Ascending aorta (tissue), 2 donors: Measurements from ENCODE around the gene B4GALNT1. TPM values are rescaled to one million over a fixed set of nuclear protein-coding genes. Genes with fewer than 3 reads are reported as not detected.
"Not testable (repeated sequence)": the region's sequence is repeated elsewhere in the genome, so short reads cannot be mapped to it uniquely, and the experiment has no call there.

Source experiments
- DNase-seq, 2 donors: peaks; one replicate each; pipeline ENCODE4 v3.0.0-alpha.2; 2019; ENCODE audit warnings: low spot score in 2 of 2
- H3K27ac ChIP-seq, 2 donors: fragments of 200-600 bp; sonication (generic); one replicate each; pipeline ENCODE4 v1.5.1; 2016 to 2017; ENCODE audit warnings: mild to moderate bottlenecking in 1 of 2
- H3K27me3 ChIP-seq: fragments of 200-600 bp; sonication (generic); one replicate; pipeline ENCODE4 v1.5.1; 2017
- H3K36me3 ChIP-seq, 2 donors: fragments of 200-600 bp; sonication (generic); one replicate each; pipeline ENCODE4 v1.5.1; 2016
- H3K4me1 ChIP-seq, 2 donors: fragments of 200-600 bp; sonication (generic); one replicate each; pipeline ENCODE4 v1.5.1; 2016 to 2017; ENCODE audit warnings: mild to moderate bottlenecking in 1 of 2
- H3K4me3 ChIP-seq, 2 donors: fragments of 200-600 bp; sonication (generic); one replicate each; pipeline ENCODE4 v1.5.1; 2016 to 2017; ENCODE audit warnings: mild to moderate bottlenecking in 1 of 2
- H3K9me3 ChIP-seq, 2 donors: fragments of 200-600 bp; sonication (generic); one replicate each; pipeline ENCODE4 v1.5.1; 2016
- intact Hi-C: fragments of 100-400 bp; cut with DNase I; formaldehyde crosslinking; loops from one replicate; pipeline ENCODE4 v1.15.1; 2023
- total RNA-seq: library from RNA; depleted of rRNA; stranded (reverse); fragments of >200 nt; gene quantifications from one replicate; pipeline ENCODE4 v1.1.0, GENCODE V29; 2016
- TF ChIP-seq, protein P1 (sequence below), 3 experiments: fragments of 200-600 bp in 2 of 3; fragments of 450-650 bp in 1 of 3; sonication (generic) in 2 of 3; IDR thresholded peaks; one replicate each; pipeline ENCODE4 v1.5.1; 2016 to 2019; ENCODE audit warnings: antibody characterized with exemption in 3 of 3, mild to moderate bottlenecking in 1 of 3, moderate library complexity in 1 of 3

The B4GALNT1 gene
- total RNA-seq, 1 donor from 2014 or later, result 16.6 TPM

DNA sequence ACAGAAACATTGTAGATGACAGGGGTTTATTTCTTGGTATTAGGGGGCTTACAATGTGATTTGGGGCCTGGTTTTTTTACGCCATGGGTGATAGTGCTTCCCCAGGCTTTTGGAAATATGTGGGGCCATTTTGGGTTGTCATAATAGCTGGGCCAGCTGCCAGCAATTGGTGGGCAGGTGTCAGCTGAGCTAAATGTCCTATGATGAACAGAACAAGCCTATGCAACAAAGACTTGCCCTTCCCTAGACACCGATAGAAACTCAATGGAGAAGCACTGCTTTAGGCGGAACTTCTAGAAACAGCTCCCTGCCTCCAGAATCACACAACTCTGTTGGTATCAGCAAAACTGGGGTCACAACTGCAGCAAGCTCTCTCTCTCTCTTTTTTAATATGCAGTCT is 5.1 kb upstream of the B4GALNT1 start:
- Histone ChIP-seq H3K27me3 (peaks cover 3% of the 10 kb centered on the region), H3K27ac (no peak overlapping the region), H3K36me3 (no peaks in the 10 kb centered on the region), H3K4me1 (peaks cover 0 to 4% of the 10 kb centered on the region in 2 donors), H3K4me3 (no peak overlapping the region), H3K9me3 (no peaks in the 10 kb centered on the region)
- no peak for DNase-seq
- intact Hi-C loops, result no loop called here
- TF ChIP-seq, protein P1, sequence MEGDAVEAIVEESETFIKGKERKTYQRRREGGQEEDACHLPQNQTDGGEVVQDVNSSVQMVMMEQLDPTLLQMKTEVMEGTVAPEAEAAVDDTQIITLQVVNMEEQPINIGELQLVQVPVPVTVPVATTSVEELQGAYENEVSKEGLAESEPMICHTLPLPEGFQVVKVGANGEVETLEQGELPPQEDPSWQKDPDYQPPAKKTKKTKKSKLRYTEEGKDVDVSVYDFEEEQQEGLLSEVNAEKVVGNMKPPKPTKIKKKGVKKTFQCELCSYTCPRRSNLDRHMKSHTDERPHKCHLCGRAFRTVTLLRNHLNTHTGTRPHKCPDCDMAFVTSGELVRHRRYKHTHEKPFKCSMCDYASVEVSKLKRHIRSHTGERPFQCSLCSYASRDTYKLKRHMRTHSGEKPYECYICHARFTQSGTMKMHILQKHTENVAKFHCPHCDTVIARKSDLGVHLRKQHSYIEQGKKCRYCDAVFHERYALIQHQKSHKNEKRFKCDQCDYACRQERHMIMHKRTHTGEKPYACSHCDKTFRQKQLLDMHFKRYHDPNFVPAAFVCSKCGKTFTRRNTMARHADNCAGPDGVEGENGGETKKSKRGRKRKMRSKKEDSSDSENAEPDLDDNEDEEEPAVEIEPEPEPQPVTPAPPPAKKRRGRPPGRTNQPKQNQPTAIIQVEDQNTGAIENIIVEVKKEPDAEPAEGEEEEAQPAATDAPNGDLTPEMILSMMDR (IDR thresholded peaks at IDR 0.05), result no peak

DNA sequence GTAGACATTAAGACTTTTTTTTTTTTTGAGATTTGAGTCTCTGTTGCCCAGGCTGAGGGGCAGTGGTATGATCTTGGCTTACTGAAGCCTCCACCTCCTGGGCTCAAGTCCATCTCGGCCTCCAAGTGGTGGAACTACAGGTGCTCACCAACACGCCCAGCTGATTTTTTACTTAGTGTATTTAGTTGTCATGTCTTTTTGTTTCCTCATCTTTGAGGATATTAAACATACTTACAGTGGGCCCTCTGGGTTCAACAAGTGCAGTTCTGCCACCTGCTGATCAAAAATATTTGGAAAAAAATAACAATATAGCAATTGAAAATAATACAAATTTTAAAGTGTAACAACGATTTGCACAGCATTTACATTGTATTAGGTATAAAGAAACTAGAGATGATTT is 4.4 kb upstream of the B4GALNT1 start:
- H3K36me3 ChIP-seq, result no peaks in the 10 kb centered on the region
- H3K9me3 ChIP-seq, result no peaks in the 10 kb centered on the region
- no peak overlapping the region for H3K4me3 ChIP-seq
- TF ChIP-seq, protein P1 (IDR thresholded peaks at IDR 0.05), result no peak
- peaks cover 0 to 4% of the 10 kb centered on the region in 2 donors for H3K4me1 ChIP-seq
- peaks cover 3% of the 10 kb centered on the region for H3K27me3 ChIP-seq
- intact Hi-C loops, result no loop called here
- no peak for DNase-seq
- no peak overlapping the region for H3K27ac ChIP-seq

DNA sequence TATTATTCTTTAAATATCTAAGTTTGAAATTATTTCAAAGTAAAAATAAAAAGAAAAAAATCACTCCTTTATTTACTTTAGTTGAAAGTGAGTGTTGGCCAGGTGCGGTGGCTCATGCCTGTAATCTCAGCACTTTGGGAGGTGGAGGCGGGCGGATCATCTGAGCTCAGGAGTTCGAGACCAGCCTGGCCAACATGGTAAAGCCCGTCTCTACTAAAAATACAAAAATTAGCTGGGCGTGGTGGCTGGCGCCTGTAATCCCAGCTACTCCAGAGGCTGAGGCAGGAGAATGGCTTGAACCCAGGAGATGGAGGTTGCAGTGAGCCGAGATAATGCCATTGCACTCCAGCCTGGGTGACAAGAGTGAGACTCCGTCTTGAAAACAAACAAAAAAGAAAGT is 3.7 kb upstream of the B4GALNT1 start:
- H3K27me3 ChIP-seq, DNase-seq, H3K9me3 ChIP-seq, H3K4me3 ChIP-seq, intact Hi-C loops, H3K4me1 ChIP-seq, H3K27ac ChIP-seq, H3K36me3 ChIP-seq: not testable (repeated sequence)

DNA sequence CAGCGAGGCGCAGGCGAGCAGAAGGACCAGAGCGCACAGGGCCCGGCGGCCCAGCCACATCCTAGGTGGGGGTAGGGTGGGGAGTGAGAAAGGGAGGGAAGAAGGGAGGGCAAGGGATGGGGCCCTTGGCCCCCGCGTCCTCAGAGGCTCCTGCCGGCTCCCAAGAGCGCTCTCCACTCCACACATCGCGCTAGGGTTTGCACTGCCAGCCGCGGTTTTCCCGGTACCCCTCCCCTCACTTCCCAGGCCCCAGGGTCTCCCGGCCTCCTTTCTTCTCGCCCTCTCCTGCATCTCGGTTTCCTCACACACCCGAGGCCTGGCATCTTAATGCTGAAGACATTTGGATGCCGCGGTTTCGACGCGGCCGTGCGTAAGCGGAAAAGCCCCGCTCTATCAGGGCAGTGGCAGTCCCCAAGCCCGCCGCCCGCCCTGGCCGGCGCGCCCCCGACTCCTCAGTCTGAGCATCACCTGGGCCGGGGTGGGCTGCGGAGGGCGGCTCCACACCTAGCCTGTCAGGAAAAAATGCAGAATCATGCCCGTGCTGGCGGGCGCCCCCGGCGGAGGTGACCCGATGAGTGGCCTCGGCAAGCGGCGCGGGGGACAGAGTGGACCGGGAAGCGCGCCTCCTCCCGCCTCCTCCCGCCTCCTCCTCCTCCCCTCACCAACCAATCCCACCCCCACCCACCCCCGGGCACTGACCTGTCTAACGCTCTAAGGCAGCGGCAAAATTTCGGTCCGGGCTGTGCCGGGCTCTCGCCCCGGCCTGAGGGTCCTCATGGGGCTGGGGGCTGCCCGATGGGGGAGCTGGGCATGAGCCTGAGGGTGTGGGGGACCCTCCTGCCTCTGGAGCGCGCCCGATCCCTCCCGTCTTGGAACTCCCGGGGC is 686 bp downstream of the B4GALNT1 start:
- DNase-seq, result no peak
- intact Hi-C loops, result loop anchor here (2.0 kb wide), 1 partner anchor 62 kb away; the partner anchor contains the start of gene OS9
- H3K27me3 ChIP-seq, result no peaks in the 10 kb centered on the region
- H3K4me3 ChIP-seq, result peak overlapping the region; percentile 69 to 82
- H3K36me3 ChIP-seq, result no peaks in the 10 kb centered on the region
- no peak overlapping the region for H3K27ac ChIP-seq
- peaks cover 4 to 7% of the 10 kb centered on the region in 2 donors for H3K4me1 ChIP-seq
- H3K9me3 ChIP-seq, result no peaks in the 10 kb centered on the region
- TF ChIP-seq, protein P1 (IDR thresholded peaks at IDR 0.05), result no peak

DNA sequence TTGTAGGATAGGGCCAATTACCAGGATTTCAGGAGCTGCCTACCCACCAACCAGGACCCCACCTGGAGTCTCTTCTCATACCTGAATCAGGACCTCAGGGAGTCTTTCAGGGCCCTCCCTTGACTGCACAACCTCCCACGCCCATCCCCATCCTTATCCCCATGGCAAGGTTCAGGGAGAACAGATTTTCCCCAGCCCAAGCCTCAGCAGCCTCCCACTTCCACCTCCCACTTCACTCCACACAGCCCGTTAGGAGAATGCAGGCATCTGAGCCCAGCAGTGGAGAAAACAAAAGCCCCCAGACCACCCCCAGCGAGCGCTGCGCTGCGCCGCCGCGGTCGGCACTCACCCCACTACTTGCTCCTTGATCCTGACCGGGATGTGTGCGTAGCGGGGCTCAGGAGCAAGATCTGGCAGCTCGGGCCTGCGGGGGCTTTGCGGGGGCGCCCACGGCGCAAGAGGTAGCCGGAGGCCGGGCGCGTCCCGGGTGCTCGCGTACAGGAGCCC is 1.4 kb downstream of the B4GALNT1 start:
- no peak for DNase-seq
- no peaks in the 10 kb centered on the region for H3K27me3 ChIP-seq
- peak overlapping the region; percentile 69 to 82 for H3K4me3 ChIP-seq
- H3K9me3 ChIP-seq, result no peaks in the 10 kb centered on the region
- TF ChIP-seq, protein P1 (IDR thresholded peaks at IDR 0.05), result no peak
- H3K4me1 ChIP-seq, result peaks cover 4 to 7% of the 10 kb centered on the region in 2 donors
- no peaks in the 10 kb centered on the region for H3K36me3 ChIP-seq
- intact Hi-C loops, result loop anchor here (2.0 kb wide), 1 partner anchor 63 kb away; the partner anchor contains the start of gene OS9
- no peak overlapping the region for H3K27ac ChIP-seq

DNA sequence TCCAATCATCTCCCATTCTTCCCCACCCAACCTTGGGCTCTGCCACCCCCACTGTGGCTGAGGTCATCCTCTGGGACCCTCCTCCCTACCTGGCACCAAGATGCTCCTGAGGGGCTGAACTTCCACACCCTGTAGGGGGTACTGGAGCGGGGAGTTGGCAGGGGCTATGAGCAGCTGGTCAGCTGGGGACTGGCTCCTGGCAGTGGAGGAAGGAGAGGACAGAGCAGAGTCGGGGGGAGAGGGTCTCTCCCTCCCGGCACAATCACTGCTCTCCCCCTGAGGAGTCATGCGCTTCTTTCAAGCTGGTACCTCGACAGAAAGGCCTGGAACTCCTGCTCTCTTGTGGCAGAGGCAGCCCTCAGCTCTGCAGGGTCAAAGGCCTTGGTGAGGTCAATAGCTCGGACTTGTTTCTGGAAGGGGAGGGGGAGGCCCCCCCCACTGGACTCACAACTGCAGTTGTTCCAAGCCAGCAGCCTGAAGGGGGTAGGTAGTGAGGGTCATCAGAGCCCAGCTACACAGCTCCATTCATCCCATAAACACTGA is 2.0 kb downstream of the B4GALNT1 start:
- Histone ChIP-seq H3K36me3 (peaks cover under 1 to 5% of the 10 kb centered on the region in 2 donors), H3K9me3 (no peaks in the 10 kb centered on the region), H3K4me3 (no peak overlapping the region), H3K27ac (no peak overlapping the region), H3K27me3 (no peaks in the 10 kb centered on the region), H3K4me1 (peaks cover 4 to 7% of the 10 kb centered on the region in 2 donors)
- intact Hi-C loops, result no loop called here
- DNase-seq, result no peak
- TF ChIP-seq, protein P1 (IDR thresholded peaks at IDR 0.05), result no peak
